Spleen (tissue), 11 donors: ENCODE measurements around the gene PNLIPRP2. TPM values are rescaled to one million over a fixed set of nuclear protein-coding genes. Genes with fewer than 3 reads are reported as not detected.

Experiments used
- DNase-seq: peaks from one replicate; pipeline ENCODE4 v3.0.0-alpha.2; 2020
- H3K27ac ChIP-seq, 8 donors: fragments of 200-600 bp; sonication (generic) in 7 of 8; 1 replicate in 4 of 8; 2 replicates in 4 of 8; pipeline versions ENCODE4 v1.5.0 to v1.8.0; 2016 to 2021; ENCODE audit warnings: inconsistent platforms in 4 of 8, mild to moderate bottlenecking in 4 of 8, moderate library complexity in 1 of 8
- H3K27me3 ChIP-seq, 7 donors: fragments of 200-600 bp; sonication (generic) in 6 of 7; replicated peaks in 1 of 7; 1 replicate in 4 of 7; 2 replicates in 3 of 7; pipeline versions ENCODE4 v1.5.0 to v1.8.0; 2016 to 2021; ENCODE audit warnings: inconsistent platforms in 3 of 7, mild to moderate bottlenecking in 1 of 7
- H3K36me3 ChIP-seq, 6 donors: fragments of 200-600 bp; sonication (generic) in 5 of 6; 1 replicate in 4 of 6; 2 replicates in 2 of 6; pipeline versions ENCODE4 v1.5.0 to v1.8.0; 2016 to 2021; ENCODE audit warnings: inconsistent platforms in 2 of 6
- H3K4me1 ChIP-seq, 6 donors: fragments of 200-600 bp; sonication (generic) in 5 of 6; 1 replicate in 3 of 6; 2 replicates in 3 of 6; pipeline versions ENCODE4 v1.5.0 to v1.8.0; 2016 to 2021; ENCODE audit warnings: inconsistent platforms in 3 of 6
- H3K4me3 ChIP-seq, 8 donors: fragments of 200-600 bp; sonication (generic) in 7 of 8; 1 replicate in 4 of 8; 2 replicates in 4 of 8; pipeline versions ENCODE4 v1.5.0 to v1.8.0; 2016 to 2021; ENCODE audit warnings: inconsistent platforms in 4 of 8, mild to moderate bottlenecking in 4 of 8, moderate library complexity in 2 of 8
- H3K9me3 ChIP-seq, 8 donors: fragments of 200-600 bp; sonication (generic) in 7 of 8; 1 replicate in 4 of 8; 2 replicates in 4 of 8; pipeline versions ENCODE4 v1.5.0 to v1.8.0; 2016 to 2021; ENCODE audit warnings: inconsistent platforms in 4 of 8
- POLR2A ChIP-seq, 3 donors: fragments of 450-650 bp; IDR thresholded peaks; one replicate each; pipeline ENCODE4 v1.5.1; 2017; ENCODE audit warnings: antibody characterized with exemption in 3 of 3, mild to moderate bottlenecking in 1 of 3
- POLR2AphosphoS5 ChIP-seq, 3 donors: sonication (generic); formaldehyde crosslinking; IDR thresholded peaks; one replicate each; pipeline ENCODE4 v1.5.1; 2017; ENCODE audit warnings: antibody characterized with exemption in 3 of 3
- WGBS, 5 donors: extraction: QIAGEN DNeasy Blood & Tissue Kit in 3 of 5; methylation state at CpG; one replicate each; pipeline versions ENCODE4 v1.1.5 to v1.1.7; 2013 to 2018; 5-methylcytosine and 5-hydroxymethylcytosine counted together
- intact Hi-C: fragments of 100-400 bp; cut with DNase I; formaldehyde crosslinking; loops from one replicate; pipeline ENCODE4 v1.15.0; 2023; ENCODE audit warnings: low total_unique reads
- polyA plus RNA-seq, 3 donors: library from polyadenylated mRNA; stranded (reverse); fragments of 200-250 nt; gene quantifications; one replicate each; pipeline ENCODE4 v1.2.1, GENCODE V29; 2013
- total RNA-seq, 7 donors: library from RNA; depleted of rRNA in 3 of 7; stranded (reverse); fragments of >200 nt in 3 of 7; fragmentation: NEBNext Ultra II Directional in 4 of 7; extraction: Animal tissue kit (Norgen Biotek cat#: 25700) in 4 of 7; gene quantifications; one replicate each; pipeline versions ENCODE4 v1.1.0 to v1.2.1, GENCODE V29; 2016 to 2021
- TF ChIP-seq, protein P1 (sequence below), 11 experiments: fragments of 200-600 bp in 7 of 11; fragments of 450-650 bp in 4 of 11; sonication (generic) in 4 of 11; IDR thresholded peaks in 8 of 11; conservative IDR thresholded peaks in 3 of 11; 1 replicate in 7 of 11; 2 replicates in 4 of 11; pipeline versions ENCODE4 v1.4.0 to v1.8.0; 2016 to 2021; ENCODE audit warnings: antibody characterized with exemption in 11 of 11, inconsistent platforms in 4 of 11, mild to moderate bottlenecking in 1 of 11
- donor health status: healthy with polysubstance abuse.
- donor health status: DM: no; HTN: no; CAD: no; lungs with moderate emphysema.
- donor health status: DM: no; HTN: no; CAD: no.
- donor health status: Bipolar disorder and iron deficiency.
- donor health status: healthy.
- donor health status: DM: no; HTN: no; CAD: no.
- donor health status: DM: yes; HTN: yes; CAD: no.

Gene PNLIPRP2
- total and polyA plus RNA-seq, 10 donors, result 0.07 to 0.60 (median 0.26) TPM; not detected in 6

DNA sequence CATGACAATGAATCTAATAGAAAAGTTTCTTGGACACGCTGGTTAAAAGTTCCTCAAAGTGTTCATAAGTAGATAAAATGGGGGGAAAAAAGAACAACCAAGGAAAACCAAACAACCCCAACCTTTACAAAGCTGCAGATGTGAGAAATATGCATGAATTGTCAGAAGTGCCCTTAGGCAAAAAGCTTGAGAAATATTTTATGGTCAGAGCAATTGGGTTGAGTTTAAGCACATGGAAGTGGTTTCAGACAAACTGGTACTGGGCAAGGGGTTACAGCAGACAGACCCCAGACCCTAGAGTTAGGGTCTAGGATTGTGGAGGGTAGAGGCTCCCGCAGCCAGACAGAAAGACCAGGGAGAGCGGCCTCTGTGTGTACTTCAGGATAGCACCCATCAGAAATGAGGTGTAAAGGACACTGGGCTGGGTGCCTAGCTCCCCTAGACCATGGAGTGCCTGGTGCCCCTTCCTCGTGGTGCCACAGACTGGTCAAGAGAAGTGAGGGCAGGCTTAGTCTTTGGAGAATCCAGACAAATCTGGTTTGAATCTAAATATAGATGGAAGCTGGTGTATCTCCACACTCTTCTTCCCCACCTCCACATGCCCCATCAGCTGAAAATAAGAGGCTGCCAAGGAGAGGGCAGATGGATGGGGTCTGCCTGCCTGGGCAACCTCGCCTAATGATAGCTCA lies 37.3 kb downstream of the PNLIPRP2 start:
- Histone ChIP-seq H3K27ac (no peak overlapping the region), H3K4me3 (no peak overlapping the region), H3K9me3 (no peaks in the 10 kb centered on the region), H3K36me3 (no peaks in the 10 kb centered on the region), H3K27me3 (peaks cover 0 to 17% (median 0%) of the 10 kb centered on the region in 7 donors), H3K4me1 (no peaks in the 10 kb centered on the region)
- 70 to 88% (median 88%) methylated on average over 5 of the region's 5 CpGs for WGBS, 5 donors
- TF ChIP-seq, protein P1, sequence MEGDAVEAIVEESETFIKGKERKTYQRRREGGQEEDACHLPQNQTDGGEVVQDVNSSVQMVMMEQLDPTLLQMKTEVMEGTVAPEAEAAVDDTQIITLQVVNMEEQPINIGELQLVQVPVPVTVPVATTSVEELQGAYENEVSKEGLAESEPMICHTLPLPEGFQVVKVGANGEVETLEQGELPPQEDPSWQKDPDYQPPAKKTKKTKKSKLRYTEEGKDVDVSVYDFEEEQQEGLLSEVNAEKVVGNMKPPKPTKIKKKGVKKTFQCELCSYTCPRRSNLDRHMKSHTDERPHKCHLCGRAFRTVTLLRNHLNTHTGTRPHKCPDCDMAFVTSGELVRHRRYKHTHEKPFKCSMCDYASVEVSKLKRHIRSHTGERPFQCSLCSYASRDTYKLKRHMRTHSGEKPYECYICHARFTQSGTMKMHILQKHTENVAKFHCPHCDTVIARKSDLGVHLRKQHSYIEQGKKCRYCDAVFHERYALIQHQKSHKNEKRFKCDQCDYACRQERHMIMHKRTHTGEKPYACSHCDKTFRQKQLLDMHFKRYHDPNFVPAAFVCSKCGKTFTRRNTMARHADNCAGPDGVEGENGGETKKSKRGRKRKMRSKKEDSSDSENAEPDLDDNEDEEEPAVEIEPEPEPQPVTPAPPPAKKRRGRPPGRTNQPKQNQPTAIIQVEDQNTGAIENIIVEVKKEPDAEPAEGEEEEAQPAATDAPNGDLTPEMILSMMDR (IDR thresholded peaks at IDR 0.05 in 8 of 11, conservative IDR thresholded peaks at IDR 0.05 in 3 of 11), result no peak
- TF ChIP-seq POLR2AphosphoS5 (IDR thresholded peaks at IDR 0.05), result no peak
- TF ChIP-seq POLR2A (IDR thresholded peaks at IDR 0.05), result no peak
- DNase-seq, result no peak
- intact Hi-C loops, result no loop called here

- no peak for DNase-seq
- Histone ChIP-seq H3K4me3 (no peak overlapping the region), H3K36me3 (no peaks in the 10 kb centered on the region), H3K4me1 (no peaks in the 10 kb centered on the region), H3K9me3 (no peaks in the 10 kb centered on the region), H3K27ac (no peak overlapping the region), H3K27me3 (peaks cover 0 to 14% (median 0%) of the 10 kb centered on the region in 7 donors)
- TF ChIP-seq, protein P1 (IDR thresholded peaks at IDR 0.05 in 8 of 11, conservative IDR thresholded peaks at IDR 0.05 in 3 of 11), result no peak
- no peak for TF ChIP-seq POLR2A (IDR thresholded peaks at IDR 0.05)
- TF ChIP-seq POLR2AphosphoS5 (IDR thresholded peaks at IDR 0.05), result no peak
- intact Hi-C loops, result no loop called here
- 82 to 84% (median 83%) methylated on average over 10 of the region's 10 CpGs for WGBS, 5 donors
Observed at GRCh38 chr10:116659049-116659670, 38.4 kb downstream of the PNLIPRP2 start.

GRCh38 chr10:116660860-116661259 lies 40.1 kb downstream of the PNLIPRP2 start:
- 35 to 59% (median 55%) methylated on average over 5 of the region's 5 CpGs for WGBS, 5 donors
- Histone ChIP-seq H3K27ac (no peak overlapping the region), H3K27me3 (peaks cover 0 to 6% (median 0%) of the 10 kb centered on the region in 7 donors), H3K4me3 (no peak overlapping the region), H3K9me3 (no peaks in the 10 kb centered on the region), H3K36me3 (no peaks in the 10 kb centered on the region), H3K4me1 (peaks cover 0 to 9% (median 0%) of the 10 kb centered on the region in 6 donors)
- intact Hi-C loops, result no loop called here
- DNase-seq, result no peak
- TF ChIP-seq POLR2AphosphoS5 (IDR thresholded peaks at IDR 0.05), result no peak
- TF ChIP-seq, protein P1 (IDR thresholded peaks at IDR 0.05 in 8 of 11, conservative IDR thresholded peaks at IDR 0.05 in 3 of 11), result no peak
- no peak for TF ChIP-seq POLR2A (IDR thresholded peaks at IDR 0.05)

DNA sequence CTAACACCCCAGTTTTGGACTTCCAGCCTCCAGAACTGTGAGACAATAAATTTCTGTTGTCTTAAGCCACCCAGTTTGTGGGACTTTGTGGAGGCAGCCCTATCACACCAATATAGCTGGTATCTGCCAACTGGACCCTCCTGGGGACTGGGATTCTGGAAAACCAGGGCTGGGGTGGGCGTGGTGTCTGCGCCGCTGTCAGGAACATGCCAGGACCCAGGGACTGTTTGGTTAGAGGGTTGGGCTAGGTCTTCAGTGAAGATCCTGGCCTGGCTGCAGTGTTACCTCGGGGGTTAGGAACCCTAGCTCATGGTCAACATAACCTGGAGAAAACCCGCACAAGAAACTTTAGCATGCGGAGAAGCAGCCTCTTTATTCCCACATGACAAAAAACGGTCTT lies 42.6 kb downstream of the PNLIPRP2 start:
- peaks cover 0 to 6% (median 0%) of the 10 kb centered on the region in 7 donors for H3K27me3 ChIP-seq
- no peak for DNase-seq
- H3K9me3 ChIP-seq, result peaks cover 0 to 3% (median 0%) of the 10 kb centered on the region in 8 donors
- 87 to 94% (median 88%) methylated on average over 7 of the region's 7 CpGs for WGBS, 5 donors
- H3K27ac ChIP-seq, result no peak overlapping the region
- intact Hi-C loops, result no loop called here
- H3K4me1 ChIP-seq, result peaks cover 0 to 9% (median 0%) of the 10 kb centered on the region in 6 donors
- TF ChIP-seq, protein P1 (IDR thresholded peaks at IDR 0.05 in 8 of 11, conservative IDR thresholded peaks at IDR 0.05 in 3 of 11), result no peak
- TF ChIP-seq POLR2A (IDR thresholded peaks at IDR 0.05) (no peak), POLR2AphosphoS5 (IDR thresholded peaks at IDR 0.05) (no peak)
- H3K4me3 ChIP-seq, result no peak overlapping the region
- H3K36me3 ChIP-seq, result no peaks in the 10 kb centered on the region
